GM12801 (cell line): ENCODE data around the gene ARHGEF26.

ENCODE experiments used
- TF ChIP-seq, protein P1 (sequence below): IDR thresholded peaks from one replicate; pipeline ENCODE4 v1.5.1; 2011; ENCODE audit warnings: control low read depth; ENCODE audit not compliant: insufficient read length; ENCODE audit errors: extremely low read depth

Gene ARHGEF26

DNA sequence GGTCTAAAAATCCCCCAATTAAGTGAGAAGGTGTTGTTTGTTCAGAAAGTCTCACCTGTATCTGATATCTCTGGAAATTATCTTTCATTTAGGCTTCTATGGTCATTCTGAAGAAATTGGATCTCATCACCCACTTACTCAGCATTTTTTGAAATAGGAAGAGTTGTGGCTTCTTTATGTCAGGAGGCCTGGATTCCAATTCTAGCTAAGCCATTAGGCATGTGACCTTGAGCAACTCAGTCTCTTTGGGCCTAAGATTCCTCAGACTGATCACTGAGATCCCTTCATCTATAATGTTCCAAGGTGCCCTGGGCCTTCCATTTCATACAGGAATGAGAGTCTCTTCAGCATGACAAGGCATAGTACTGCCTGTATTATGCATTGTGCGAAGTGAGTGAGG is 70.3 kb downstream of the ARHGEF26 start:
- TF ChIP-seq, protein P1, sequence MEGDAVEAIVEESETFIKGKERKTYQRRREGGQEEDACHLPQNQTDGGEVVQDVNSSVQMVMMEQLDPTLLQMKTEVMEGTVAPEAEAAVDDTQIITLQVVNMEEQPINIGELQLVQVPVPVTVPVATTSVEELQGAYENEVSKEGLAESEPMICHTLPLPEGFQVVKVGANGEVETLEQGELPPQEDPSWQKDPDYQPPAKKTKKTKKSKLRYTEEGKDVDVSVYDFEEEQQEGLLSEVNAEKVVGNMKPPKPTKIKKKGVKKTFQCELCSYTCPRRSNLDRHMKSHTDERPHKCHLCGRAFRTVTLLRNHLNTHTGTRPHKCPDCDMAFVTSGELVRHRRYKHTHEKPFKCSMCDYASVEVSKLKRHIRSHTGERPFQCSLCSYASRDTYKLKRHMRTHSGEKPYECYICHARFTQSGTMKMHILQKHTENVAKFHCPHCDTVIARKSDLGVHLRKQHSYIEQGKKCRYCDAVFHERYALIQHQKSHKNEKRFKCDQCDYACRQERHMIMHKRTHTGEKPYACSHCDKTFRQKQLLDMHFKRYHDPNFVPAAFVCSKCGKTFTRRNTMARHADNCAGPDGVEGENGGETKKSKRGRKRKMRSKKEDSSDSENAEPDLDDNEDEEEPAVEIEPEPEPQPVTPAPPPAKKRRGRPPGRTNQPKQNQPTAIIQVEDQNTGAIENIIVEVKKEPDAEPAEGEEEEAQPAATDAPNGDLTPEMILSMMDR = no peak

- TF ChIP-seq, protein P1 = no peak
These were observed 71.0 kb downstream of the ARHGEF26 start for GRCh38 chr3:154192225-154192624.

DNA sequence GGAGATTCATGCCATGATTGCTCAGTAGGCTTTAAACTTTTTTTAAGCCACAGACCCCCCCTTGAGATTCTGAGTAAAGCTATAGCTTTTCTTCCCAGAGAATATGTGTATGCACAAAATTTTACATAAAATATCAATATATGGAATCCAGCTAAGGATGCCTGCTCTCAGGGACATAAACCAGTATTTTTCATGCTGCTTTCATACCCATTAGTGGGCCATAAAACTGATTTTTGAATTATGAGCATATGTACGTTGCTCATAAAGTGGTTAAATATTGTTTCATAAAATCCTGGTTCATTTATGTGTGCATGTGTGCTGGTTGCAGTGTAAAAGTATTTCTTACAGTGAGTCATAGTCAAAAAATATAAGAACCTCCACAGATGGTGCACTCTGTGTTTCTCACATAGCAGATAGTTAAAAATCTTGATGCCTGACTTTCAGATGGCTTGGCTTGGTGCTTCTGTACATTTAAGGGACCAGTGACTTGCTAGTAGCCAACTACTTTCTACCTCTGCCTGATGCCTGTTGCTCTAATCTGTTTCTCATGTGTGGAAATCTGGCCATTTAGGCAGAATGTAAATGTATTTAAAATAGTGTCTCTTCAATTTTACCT is 71.9 kb downstream of the ARHGEF26 start:
- TF ChIP-seq, protein P1 = no peak

DNA sequence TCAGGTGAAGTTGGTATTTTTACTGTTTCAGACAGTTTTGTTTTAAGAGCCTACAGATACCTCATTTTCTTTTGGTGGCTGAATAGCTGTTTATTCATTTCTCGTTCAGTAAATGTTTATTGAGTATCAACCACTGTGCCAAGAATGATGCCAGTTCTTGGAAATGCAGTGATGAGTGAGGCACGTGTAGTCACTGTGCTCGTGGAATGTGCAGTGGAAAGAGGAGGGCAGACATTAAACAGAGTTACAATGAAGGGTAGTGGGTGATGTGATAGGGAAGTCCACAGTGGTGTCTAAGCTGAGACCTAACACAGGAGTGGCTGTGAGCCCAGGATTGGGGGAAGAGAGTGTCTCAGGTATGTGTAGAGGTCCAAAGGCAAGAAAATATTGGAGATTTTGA is 73.7 kb downstream of the ARHGEF26 start:
- TF ChIP-seq, protein P1 = no peak

- TF ChIP-seq, protein P1 = no peak
These were observed 74.6 kb downstream of the ARHGEF26 start for GRCh38 chr3:154195620-154196356.

GRCh38 chr3:154197751-154198150 is 76.6 kb downstream of the ARHGEF26 start:
- TF ChIP-seq, protein P1 = no peak

GRCh38 chr3:154209499-154209898 is 88.3 kb downstream of the ARHGEF26 start:
- TF ChIP-seq, protein P1 = no peak
